Inferior parietal cortex (tissue), 1 donor: ENCODE measurements around the gene MS4A6A.
"Not testable (repeated sequence)": the region's sequence is repeated elsewhere in the genome, so short reads cannot be mapped to it uniquely, and the experiment has no call there.

Experiments used
- DNase-seq: peaks from one replicate; pipeline ENCODE4 v3.0.0-alpha.2; 2016; ENCODE audit errors: extremely low spot score

Gene MS4A6A

GRCh38 chr11:60128866-60129265 is 54.0 kb downstream of the MS4A6A start:
- DNase-seq = not testable (repeated sequence)

GRCh38 chr11:60128376-60128775 is 54.5 kb downstream of the MS4A6A start:
- DNase-seq = no peak

- DNase-seq = no peak
Observed at GRCh38 chr11:60127311-60127811, 55.5 kb downstream of the MS4A6A start.

- DNase-seq = no peak
Observed at GRCh38 chr11:60125956-60126585, 56.8 kb downstream of the MS4A6A start.

GRCh38 chr11:60124802-60125432 is 58.0 kb downstream of the MS4A6A start:
- no peak for DNase-seq
